ENCODE data around the gene PROSER2. TPM values are rescaled to one million over a fixed set of nuclear protein-coding genes. Genes with fewer than 3 reads are reported as not detected.

The PROSER2 gene
- total RNA-seq, 1 donor from 2014 or later = 47.6 TPM

DNA sequence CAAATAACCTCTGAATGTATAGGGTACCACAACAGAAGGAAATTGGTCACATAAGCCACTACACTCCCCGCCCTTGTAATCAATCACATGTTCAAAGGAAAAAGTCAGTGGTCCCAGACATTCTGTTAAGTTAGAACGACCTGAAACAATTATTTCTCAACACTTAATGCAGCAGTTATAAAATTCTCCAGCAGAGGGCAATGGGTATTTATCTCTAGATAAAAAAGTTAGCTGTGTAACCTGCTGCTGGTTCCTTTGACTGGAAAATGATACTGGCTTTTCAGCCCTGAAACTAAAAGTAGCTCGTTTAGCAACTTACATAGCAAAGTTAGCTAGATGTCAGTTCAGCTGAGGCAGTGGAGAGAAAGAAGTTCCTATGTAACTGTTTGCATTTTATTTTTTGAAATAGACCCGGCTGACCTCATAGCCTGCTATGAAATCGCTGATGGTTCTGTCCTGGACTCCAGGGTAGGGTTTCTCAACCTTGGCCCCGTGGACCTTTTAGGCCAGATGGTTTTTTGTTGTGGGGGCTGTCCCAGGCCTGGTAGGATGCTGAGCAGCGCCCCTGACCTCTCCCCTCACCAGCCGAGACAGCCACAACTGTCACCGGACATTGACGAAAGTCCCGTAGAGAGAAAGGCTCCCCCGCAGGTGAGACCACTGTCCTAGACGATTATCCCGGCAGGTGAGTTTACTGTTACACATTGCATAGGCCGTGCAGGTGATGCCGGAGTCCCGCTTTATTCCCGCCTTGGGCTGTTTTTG lies 40.2 kb upstream of the PROSER2 start:
- H3K36me3 ChIP-seq (ENCODE audit: control insufficient read depth, insufficient read depth, low read length) = no peaks in the 10 kb centered on the region
- TF ChIP-seq, protein P1, sequence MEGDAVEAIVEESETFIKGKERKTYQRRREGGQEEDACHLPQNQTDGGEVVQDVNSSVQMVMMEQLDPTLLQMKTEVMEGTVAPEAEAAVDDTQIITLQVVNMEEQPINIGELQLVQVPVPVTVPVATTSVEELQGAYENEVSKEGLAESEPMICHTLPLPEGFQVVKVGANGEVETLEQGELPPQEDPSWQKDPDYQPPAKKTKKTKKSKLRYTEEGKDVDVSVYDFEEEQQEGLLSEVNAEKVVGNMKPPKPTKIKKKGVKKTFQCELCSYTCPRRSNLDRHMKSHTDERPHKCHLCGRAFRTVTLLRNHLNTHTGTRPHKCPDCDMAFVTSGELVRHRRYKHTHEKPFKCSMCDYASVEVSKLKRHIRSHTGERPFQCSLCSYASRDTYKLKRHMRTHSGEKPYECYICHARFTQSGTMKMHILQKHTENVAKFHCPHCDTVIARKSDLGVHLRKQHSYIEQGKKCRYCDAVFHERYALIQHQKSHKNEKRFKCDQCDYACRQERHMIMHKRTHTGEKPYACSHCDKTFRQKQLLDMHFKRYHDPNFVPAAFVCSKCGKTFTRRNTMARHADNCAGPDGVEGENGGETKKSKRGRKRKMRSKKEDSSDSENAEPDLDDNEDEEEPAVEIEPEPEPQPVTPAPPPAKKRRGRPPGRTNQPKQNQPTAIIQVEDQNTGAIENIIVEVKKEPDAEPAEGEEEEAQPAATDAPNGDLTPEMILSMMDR (IDR thresholded peaks at IDR 0.05; ENCODE audit: insufficient read depth, low read length, poor library complexity, severe bottlenecking) = peak; percentile 66
- H3K4me3 ChIP-seq (ENCODE audit: low read depth, low read length) = no peak overlapping the region
- no peaks in the 10 kb centered on the region for H3K27me3 ChIP-seq (ENCODE audit: control insufficient read depth, insufficient read depth, low read length)
- DNase-seq (ENCODE audit: low read depth) = peak; percentile 32

DNA sequence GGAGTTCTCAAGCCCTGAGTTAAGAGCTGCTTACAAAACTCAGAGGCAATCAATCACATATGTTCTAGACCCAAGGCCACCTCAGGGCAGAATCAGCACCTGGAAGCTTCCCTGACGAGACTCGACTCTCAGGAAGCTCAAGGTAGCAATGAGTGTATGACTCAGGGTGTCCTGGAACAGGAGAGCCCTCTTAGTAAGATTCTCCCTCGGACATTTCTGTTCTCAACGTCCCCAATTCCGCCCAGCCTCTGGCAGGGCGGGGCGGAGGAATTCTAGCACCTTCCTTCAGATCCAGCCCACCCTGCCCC lies 39.6 kb upstream of the PROSER2 start:
- Histone ChIP-seq H3K4me3 (ENCODE audit: low read depth, low read length) (no peak overlapping the region), H3K27me3 (ENCODE audit: control insufficient read depth, insufficient read depth, low read length) (no peaks in the 10 kb centered on the region), H3K36me3 (ENCODE audit: control insufficient read depth, insufficient read depth, low read length) (no peaks in the 10 kb centered on the region)
- TF ChIP-seq, protein P1 (IDR thresholded peaks at IDR 0.05; ENCODE audit: insufficient read depth, low read length, poor library complexity, severe bottlenecking) = no peak
- no peak for DNase-seq (ENCODE audit: low read depth)

DNA sequence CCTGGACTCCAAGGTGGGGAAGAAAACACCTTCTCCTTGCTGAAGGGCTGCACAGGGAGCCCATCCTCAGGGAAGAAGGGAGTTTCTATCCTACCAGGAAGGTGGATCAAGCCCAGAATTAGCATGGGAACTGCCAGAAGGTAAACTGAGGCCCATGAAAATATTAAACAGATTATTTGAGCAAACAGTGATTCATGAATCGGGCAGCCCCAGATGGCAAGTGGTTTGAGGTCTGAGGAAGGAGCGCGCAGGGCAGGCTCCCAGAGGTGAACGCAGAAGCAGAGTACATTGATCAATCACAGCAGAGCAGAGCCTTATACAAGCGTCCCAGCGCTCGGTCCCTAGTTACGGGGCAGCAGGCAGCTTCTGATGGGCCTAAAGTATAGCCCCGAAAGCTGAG lies 35.8 kb upstream of the PROSER2 start:
- TF ChIP-seq, protein P1 (IDR thresholded peaks at IDR 0.05; ENCODE audit: insufficient read depth, low read length, poor library complexity, severe bottlenecking) = no peak

DNA sequence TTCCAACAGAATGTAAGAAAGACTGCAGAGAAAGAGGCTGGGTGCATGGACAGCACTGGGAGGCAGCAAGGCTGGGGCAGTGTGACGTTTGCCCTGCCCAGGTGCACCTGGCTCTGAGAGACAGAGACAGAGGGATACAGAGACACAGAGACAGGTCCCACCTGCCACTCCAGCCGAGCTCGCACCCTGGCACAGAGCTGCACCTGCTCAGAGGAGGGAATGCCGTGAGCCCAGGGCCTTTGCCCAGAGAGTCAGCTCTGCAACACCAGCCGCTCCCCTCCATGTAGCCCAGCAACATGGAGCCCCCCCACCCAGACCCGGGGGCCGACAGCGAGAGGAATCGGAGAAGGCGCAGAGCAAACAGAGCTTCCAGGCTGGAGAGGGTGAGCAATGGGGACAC lies 35.3 kb upstream of the PROSER2 start:
- TF ChIP-seq, protein P1 (IDR thresholded peaks at IDR 0.05; ENCODE audit: insufficient read depth, low read length, poor library complexity, severe bottlenecking) = no peak
- Histone ChIP-seq H3K36me3 (ENCODE audit: control insufficient read depth, insufficient read depth, low read length) (no peaks in the 10 kb centered on the region), H3K4me3 (ENCODE audit: low read depth, low read length) (no peak overlapping the region), H3K27me3 (ENCODE audit: control insufficient read depth, insufficient read depth, low read length) (no peaks in the 10 kb centered on the region)
- DNase-seq (ENCODE audit: low read depth) = no peak

More for the DNA sequence above, 35.8 kb upstream of the PROSER2 start:
- Histone ChIP-seq H3K4me3 (ENCODE audit: low read depth, low read length) (no peak overlapping the region), H3K27me3 (ENCODE audit: control insufficient read depth, insufficient read depth, low read length) (no peaks in the 10 kb centered on the region), H3K36me3 (ENCODE audit: control insufficient read depth, insufficient read depth, low read length) (no peaks in the 10 kb centered on the region)
- DNase-seq (ENCODE audit: low read depth) = no peak

DNA sequence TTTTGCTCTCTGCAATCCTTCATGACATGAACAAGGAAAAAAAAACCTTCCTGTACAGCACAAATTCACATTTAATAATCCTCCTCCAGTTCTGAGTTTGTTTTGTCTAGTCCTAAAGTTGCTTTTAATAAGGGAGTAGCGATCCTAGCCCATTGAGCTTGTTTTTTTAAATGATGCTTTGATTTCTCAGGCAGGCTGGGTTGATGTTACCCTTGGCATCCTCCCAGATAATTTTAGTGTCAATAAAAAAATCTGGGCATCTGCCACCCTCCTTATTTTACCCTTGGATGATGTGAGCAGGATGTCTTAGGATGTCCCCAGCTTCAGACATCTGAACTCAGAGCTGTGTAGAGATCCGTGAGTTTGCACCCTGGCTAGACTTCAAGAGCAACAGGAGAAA lies 33.9 kb upstream of the PROSER2 start:
- Histone ChIP-seq H3K27me3 (ENCODE audit: control insufficient read depth, insufficient read depth, low read length) (no peaks in the 10 kb centered on the region), H3K36me3 (ENCODE audit: control insufficient read depth, insufficient read depth, low read length) (no peaks in the 10 kb centered on the region), H3K4me3 (ENCODE audit: low read depth, low read length) (no peak overlapping the region)
- TF ChIP-seq, protein P1 (IDR thresholded peaks at IDR 0.05; ENCODE audit: insufficient read depth, low read length, poor library complexity, severe bottlenecking) = no peak
- DNase-seq (ENCODE audit: low read depth) = no peak

DNA sequence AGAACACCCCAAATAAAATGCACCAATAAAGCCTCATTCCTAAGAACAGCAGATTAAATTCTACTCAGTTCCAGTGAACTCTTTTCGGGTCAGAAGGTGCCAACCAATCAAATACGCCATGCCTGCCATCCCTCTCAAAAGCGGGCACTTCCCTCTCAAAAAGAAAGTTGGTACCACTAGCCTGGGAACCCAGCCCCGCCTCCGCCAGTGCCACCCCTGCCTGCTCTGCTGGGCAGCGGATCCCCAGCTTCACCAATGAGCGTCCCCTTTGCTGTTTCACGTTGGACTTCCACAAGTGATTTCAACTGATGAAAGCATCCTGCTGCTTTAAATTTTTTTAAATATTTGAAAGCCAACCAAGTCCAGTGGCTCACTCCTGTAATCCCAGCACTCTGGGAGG lies 33.2 kb upstream of the PROSER2 start:
- Histone ChIP-seq H3K36me3 (ENCODE audit: control insufficient read depth, insufficient read depth, low read length) (no peaks in the 10 kb centered on the region), H3K4me3 (ENCODE audit: low read depth, low read length) (no peak overlapping the region), H3K27me3 (ENCODE audit: control insufficient read depth, insufficient read depth, low read length) (no peaks in the 10 kb centered on the region)
- TF ChIP-seq, protein P1 (IDR thresholded peaks at IDR 0.05; ENCODE audit: insufficient read depth, low read length, poor library complexity, severe bottlenecking) = no peak
- DNase-seq (ENCODE audit: low read depth) = no peak

Data from kidney epithelial cell (primary cell).